HTERT RPE-1 (cell line): ENCODE data around the gene SRGAP2.
"Not testable (repeated sequence)": the region's sequence is repeated elsewhere in the genome, so short reads cannot be mapped to it uniquely, and the experiment has no call there.

Experiments used
- in situ Hi-C: fragments of 300-500 bp; cut with MboI; formaldehyde crosslinking; loops from 4 replicates; pipeline ENCODE4 v1.14.3; 2020; ENCODE audit warnings: low sequenced_read_pairs

SRGAP2 gene

DNA sequence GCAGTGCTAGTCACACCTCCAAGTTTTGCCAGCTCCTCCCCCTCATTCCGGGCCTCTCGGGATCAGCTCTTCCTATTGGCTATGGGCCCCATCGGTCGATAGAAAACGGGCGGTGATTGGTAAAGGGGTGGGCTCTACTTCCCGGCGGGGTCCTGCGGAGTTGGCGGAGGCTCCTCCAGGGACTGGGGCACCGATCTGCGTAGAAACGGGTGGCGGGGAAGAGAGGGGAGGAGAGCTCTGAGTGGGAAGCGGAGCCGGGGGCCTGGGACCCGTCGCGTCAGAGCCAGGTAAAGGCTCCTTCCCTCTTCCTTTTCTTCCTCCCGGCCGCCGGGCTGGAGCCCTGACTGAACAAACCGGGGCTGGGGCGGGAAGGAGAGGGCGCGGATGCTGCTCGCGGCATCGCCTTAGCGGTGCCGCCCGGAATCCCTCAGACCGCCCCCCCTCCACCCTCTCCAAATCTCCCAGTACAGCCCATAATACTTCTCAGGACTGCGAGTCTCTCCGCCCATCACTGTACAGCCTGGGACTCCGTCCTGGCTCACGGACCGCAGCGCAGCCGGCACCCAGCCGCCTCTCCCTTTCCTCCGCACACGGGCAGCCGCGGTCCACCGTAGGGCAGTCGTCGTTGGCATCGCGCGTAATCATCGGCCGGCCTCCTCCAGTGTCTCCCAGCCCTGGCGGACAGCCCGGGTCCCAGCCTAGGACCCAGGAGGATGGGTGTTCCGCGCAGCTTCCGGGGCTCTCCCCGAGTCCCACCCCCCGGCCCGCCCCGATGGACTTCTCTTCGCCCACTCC, at the start of gene SRGAP2:
Gene SRGAP2, plus strand, starts transcription at position 178 of the 795 bp plus-strand sequence. CDS start 2,430 bp downstream, outside the sequence.
- in situ Hi-C loops = not testable (repeated sequence)

DNA sequence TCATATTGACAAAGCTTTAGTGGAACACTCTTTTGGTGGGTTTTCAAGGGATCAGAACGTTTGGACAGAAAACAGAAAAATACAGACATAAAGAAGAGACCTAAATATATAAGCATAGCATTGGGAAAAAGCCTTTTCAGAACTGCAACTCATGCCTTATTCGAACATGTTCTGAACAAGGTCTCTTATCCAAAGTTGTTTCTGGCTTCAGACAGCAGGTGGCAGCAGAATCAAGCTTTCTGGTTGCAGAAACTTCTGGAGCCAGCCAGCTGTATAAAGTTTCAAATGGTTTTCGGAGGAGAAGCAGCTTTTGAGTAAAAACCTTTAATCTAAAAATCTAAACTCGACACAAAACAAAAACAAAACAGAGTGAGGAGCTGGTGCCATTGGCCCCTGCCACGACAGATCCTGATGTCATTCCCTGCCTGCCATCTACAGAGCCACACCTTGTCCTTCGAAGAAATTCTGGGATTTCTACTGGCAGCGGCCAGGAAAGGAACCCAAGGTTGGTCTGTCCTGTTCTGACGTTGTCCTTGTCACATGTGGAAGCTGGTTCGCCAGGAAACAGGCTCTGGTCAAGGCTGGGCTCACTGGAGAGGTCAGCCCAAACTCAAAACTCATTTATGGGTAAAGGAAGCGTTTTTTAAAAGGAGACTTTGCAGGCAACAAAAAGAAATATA, 35.9 kb upstream of the SRGAP2 start:
- in situ Hi-C loops = not testable (repeated sequence)

DNA sequence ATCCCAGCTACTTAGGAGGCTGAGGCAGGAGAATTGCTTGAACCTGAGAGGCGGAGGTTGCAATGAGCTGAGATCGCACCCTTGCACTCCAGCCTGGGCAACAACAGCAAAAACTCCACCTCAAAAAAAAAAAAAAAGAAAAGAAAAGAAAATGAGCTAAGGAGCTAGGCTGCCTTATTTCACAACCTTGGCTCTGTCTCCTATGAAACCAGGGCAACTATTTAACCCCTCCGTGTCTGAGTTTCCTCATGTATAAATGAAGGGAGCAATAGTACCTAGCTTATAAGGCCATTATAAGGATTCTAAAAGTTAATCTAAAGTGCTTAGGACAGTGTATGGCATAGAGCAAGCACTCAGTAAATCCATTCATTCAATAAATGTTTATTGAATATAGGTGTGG, 33.5 kb upstream of the SRGAP2 start:
- in situ Hi-C loops = not testable (repeated sequence)

DNA sequence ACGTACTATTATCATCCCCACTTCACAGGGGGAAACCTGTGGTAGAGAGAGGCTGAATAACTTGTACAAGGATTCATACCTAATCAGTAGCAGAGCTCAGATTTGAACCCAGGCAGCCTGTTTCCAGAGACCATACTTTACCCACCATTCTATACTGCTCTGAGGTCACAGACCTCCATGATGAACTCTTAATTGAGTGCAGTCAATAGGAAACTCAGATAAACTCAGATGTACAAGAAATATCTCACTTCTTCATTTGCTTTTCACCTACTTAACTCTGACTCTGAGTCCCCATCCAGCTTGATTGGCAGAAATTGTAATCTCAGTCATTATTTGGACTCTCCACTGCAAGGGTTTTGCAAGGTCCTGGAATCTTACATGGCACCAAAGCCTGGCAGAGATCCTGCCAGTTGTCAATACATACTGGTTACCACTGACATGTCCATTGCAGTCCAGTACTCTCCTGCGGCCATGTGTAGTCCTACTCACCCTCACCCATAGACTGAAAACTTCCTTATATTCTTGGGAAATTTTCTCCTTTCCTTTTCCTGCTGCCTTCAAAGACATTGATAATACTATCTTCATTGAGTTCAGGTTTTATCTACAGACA, 30.1 kb upstream of the SRGAP2 start:
- in situ Hi-C loops = not testable (repeated sequence)

DNA sequence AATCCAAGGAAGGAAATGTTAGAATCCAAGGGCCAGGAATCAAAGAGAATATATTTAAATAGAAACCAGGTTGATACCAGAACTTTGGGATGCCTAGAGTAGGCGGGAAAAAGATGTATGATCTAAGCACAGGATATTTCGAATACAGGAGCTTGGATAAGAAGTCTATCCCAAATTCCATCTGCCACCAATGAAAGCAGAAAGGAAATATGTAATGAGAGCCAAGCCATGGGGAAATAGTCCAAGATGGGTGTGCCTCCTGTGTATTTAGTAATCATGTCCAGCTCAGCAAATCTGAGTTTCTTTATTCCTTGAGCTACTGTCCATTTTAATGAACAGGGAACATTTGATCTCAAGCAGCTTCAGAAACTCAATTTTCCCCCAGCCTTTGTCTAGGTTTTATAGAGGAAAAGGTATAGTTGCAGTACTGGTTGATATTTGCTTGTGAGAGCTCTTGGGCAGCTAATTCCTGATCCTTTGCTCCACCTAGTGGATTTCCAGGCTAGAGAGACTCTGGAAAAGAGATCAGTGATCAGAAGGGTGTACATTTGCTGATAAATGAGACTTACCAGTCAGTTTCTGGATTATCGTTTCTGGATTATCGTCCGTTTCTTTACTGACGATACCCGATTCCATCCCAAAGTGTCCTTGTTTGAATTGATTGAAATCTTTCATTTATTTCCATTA, 29.0 kb upstream of the SRGAP2 start:
- in situ Hi-C loops = not testable (repeated sequence)

DNA sequence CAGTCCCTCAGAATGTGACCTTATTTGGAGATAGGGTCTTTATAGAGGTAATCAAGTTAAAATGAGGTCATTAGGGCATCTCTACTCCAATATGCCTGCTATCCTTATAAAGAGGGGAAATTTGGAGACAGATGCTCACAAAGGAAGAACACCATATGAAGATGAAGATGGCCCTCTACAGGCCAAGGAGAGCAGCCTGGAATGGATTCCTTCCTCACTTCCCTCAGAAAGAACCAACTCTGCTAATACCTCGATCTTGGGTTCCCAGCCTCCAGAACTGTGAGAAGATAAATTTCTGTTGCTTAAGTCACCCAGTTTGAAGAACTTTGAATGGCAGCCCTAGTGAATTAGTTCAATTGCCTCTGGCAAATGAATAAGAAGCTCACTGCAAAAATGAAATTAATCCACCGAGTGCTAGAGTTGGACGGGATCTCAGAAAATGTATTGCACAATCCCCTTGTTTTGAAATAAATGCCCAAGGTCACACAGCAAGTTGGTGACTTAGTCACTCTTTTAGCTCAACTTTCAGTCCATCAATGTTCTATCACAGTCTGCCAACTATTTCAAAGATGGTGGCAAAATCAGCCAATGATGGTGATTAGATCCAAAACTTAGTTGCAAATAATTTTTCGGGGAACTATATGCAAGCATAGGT, 27.8 kb upstream of the SRGAP2 start:
- in situ Hi-C loops = not testable (repeated sequence)

DNA sequence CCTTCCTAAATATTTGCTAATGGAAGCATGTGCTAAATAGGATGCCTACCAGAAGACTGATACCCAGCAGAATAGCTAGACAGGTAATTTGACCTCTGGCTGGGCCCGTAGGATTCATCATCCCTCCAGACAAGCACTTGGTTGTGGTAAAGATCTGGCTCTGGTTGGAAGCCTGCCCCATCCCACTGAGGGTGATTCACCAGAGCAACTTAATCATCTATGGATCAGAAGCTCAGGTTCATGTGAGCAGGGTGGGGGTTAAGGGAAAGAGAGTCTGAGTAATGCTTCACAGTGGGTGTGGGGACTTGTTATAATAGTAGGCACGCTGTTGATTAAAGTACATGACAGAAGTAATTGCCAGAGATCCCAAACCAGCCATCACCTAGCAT, 27.2 kb upstream of the SRGAP2 start:
- in situ Hi-C loops = not testable (repeated sequence)

DNA sequence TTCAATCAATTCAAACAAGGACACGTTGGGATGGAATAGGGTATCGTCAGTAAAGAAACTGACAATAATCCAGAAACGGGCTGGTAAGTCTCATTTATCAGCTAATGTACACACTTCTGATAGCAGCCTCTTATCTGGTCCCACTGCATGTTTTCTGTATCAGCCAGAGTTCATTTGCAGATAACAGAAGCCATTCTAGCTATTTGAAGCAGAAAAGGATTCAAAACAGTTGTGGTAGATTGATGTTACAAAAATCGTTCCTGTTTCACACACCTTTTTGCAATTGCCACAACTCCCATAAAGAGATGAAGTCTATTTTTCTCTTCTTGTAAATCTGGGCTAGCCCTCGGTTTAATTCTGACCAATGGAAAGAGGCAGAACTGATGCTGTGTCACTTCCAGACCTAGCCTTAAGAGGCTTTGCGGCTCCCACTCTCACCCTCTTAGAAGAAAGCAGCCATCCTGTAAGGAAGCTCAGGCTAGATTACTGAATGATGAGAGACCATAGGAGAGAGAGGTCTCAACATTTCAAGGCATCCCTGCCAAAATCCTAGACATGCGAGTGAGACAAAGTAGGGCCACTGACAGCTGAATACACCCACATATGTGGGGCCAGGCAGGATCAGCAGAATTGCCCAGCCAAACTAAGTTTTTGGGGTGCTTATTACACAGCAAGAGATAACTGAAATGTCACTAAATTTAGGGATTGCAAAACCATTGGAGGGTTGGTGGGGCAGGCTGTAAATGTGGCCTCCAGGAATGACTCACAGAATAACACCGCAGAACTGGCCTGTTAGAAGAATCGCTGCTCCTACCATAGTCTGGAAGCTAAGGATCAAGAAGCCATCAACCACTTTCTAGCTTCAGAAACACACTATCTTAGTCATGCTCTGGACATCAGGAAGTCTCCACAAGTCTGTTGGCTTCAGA, 25.0 kb upstream of the SRGAP2 start:
- in situ Hi-C loops = not testable (repeated sequence)

DNA sequence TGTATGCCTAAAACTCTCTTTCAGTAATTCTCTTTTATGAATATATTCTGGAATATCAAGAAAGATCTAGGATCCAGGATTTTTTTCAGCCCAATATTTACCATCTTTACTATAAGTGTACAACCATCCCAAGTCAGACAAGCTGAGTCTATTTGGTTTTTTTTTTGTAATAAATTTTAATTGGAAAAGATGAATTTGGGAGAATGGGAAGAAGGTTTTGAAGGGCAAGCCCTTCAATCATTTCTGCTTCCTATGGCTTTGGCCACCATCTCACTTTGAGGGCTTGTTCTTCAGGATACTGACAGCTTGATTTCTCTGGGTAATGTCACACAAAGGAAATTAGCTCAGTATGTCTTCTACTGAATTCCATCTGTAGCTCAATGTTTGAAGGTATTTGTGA, 23.7 kb upstream of the SRGAP2 start:
- in situ Hi-C loops = not testable (repeated sequence)

DNA sequence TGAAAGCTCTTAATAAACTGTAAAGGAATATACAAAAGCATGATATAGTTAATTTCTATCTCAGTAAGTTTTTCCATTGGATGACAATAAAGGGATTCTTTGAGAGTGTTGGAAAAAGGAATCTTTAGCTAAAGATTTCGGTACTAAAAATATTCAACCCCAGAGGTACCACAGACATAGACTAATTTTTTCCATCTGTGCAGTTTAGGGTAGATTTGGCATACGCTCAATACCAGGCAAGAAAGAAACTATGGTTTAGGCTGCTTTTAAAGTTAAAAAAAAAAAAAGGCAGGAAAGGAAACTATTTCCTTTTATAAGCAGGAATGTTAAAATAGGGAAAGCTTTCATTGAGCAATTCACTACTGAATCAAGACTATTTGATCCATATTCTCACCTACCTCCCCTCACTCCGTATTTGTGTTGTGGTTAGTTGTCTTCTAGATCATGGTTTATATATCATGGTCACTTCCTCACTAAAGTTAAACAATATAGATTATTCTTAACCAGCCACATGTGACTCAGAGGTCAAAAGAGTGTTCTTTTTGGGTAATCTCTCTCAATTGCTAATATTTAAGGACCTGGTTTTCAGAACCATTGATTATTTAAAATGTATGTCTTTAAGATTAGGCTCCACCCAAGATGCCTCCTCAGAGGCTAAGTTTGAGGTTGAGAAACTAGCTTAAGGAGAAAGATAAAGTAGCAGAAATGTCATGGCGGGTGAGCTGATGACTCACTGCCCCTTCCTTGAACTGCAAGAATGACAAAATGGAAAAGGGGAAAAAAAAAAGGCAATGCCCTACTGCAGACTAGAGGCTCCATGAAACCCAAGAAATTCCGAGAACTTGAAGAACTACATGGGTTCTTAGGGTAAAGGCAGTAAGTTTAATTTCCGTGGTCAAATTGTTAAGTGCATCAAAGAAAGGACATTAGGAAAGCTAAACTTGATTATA, 20.7 kb upstream of the SRGAP2 start:
- in situ Hi-C loops = not testable (repeated sequence)

DNA sequence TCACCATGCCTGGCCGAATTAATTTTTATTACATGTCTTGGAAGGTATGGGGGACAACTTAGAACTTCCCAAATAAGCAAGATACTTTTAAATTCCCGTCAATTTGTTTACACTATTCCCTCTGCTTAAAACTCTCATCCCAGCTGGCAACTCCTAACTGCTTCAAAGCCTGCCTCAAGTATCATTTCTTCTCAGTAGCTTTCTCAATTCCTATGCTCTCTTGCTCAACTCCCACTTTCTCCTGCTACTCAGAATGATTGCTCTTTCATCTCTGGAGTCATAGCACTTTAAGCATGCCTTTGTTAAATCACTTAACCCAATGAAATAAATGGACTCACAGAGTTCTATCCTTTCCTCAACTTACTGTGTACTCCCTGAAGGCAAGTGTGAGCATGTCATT, 19.6 kb upstream of the SRGAP2 start:
- in situ Hi-C loops = not testable (repeated sequence)

DNA sequence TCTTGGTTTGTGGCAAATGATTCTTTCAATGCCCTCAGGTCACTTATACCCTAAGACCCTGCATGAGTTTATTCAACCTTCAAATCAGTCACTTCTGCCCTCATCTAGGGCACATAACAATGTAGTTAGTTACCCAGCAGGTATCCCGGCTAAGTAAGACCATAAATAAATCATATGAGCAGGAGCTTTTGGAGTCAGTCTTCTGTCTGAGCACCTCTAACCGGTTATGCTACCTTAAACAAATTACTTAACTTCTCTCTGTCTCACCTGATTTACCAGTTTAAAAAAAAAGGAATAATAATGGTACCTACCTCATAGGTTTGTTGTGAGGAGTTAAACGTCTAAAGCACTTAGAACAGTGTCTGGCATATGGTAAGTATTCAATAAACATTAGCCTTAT, 17.6 kb upstream of the SRGAP2 start:
- in situ Hi-C loops = not testable (repeated sequence)

DNA sequence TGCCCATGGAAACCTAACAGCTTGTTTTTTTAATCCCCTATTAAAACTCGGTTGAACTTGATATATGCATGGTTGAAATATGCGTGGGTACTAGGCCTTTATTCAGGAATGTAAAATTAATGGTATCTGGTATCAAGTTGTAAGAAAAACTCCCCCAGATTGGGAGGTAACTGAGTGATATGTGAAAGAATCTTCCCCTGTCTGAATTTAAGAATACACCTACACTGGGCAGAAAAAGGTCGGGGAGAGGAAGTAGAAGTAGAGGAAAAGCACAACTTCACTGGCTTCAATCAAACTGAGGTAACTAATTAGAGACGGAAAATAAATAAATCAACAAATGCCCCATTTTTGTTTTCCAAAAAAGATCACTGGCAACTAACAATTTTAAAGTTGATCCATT, 16.5 kb upstream of the SRGAP2 start:
- in situ Hi-C loops = not testable (repeated sequence)

DNA sequence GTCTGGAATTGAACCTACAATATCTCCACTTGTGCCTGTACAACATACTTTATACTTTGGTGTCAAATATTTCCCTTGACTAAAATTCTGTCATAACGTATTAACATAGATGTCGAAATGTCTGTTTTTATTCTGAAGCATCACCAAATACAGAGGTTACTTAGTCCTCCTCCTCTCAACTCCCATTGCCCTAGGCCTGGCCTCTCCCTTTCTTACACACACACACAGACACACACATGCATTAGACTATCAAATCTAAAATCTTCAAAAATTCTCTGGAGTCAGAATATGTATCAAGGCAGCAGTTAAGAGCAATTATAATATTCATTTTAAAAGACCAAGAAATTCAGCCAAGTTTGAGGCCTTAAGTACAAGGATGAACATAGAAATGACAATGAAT, 8.2 kb upstream of the SRGAP2 start:
- in situ Hi-C loops = not testable (repeated sequence)

DNA sequence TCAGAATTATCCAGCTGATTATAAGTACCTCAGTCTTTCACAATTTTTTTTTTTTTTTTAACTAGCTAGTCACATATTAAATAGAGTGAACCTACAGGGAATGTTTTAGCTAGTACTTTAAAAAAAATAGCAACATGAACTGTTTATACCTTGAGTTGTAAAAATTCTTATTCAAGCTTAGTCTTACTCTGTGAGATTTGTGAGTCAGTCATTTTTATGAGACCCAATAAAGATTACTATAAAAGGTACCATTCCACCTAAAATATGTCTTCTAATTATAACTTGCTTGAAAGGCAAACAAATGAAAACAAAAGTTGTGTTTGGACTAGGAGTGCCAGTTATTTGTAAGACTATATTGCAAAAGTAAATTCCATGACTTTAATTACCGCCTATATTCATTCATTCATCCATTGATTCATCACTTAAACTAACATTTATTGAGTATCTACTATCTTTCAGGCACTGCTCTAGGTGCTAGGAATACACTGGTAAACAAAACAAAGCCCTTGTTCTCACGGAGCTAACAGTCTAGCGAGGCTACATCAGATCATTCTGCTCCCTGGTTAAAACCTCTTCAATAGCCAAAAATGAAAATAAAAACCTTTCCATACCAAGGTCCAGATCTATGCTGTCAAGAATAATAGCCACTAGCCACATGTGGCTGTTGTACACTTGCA, 6.5 kb upstream of the SRGAP2 start:
- in situ Hi-C loops = not testable (repeated sequence)

DNA sequence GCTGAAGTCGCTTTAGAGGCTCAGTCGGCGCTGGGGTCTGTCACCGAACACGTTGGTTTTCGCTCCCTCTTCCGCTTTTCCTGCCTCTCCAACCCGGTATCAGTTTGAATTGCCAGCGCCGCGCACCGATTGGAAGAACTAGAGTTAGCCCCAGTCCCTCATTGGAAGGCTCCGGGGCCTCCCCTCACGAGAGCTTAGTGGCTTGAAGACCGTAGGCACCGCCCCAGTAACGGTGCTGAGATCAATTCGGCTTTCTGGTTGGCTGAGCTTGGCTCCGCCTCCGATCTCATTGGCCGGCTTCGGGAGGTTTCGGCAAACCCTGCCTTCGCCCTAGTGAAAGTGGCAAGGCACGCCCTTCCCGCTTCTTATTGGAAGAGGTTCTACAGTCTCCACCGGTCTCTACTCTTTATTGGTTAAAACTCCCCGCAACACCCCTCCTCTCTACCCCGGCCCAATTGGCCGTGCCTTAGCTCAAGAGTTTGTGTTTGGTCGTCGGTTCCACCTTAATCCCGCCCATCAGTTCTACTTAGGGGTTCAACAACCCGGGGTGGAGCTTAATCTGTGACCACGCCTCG, 465 bp upstream of the SRGAP2 start, which contains the start of gene FAM72A:
Gene FAM72A, minus strand, starts transcription at position 51 of the 575 bp plus-strand sequence. CDS start 814 bp downstream, outside the sequence.
- in situ Hi-C loops = not testable (repeated sequence)

DNA sequence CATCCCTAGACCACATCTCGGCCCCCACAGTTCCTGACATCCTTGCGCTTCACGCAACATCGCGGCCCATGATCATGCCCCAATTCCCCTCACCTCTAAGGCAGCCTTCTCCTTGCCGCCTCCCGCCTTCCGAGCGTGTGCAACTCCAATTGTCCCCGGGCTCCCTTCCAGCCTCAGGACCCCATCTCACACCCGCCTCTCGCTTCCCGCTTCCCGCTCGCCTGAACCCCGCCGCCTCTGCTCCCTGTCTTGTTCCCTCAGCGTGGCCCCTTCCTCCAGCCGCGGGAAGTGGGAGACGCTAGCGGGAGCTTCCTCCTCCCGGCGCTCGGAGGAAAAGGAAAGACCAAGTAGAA, 794 bp downstream of the SRGAP2 start:
- in situ Hi-C loops = not testable (repeated sequence)

DNA sequence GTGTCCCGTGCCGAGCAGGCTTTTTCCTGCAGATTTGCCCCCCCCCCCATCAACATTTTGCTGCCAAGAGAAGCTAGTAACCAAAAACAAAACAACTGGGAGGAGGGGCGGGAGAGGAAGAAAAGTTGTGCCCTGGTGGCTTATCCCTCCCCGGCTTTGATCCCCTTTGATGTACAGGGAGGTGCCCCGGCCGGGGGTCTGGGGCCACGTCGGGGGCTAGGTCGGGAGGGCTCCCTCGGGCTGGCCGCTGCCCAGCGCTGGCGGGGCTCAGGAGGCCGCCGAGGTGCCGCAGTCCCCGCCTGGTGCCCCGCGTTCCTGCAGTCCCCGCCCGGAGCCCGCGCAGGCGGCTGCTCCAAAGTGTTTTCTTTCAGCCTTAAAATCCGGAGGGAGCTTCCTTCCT, 1.5 kb downstream of the SRGAP2 start:
- in situ Hi-C loops = not testable (repeated sequence)
